Measurements from ENCODE around the gene POLH.
A peak's percentile ranks its signal among the peaks of the same experiment; 100 is the strongest.
"Not testable (repeated sequence)": the region's sequence is repeated elsewhere in the genome, so short reads cannot be mapped to it uniquely, and the experiment has no call there.

POLH gene

GRCh38 chr6:43644940-43645612 is 69.1 kb downstream of the POLH start, which contains the start of gene RSPH9:
RSPH9 (plus strand) TSS chr6:43645036; CDS start chr6:43645099, 63 bp downstream.
- peak; percentile 65 for DNase-seq (ENCODE audit: insufficient read length, low spot score)
- TF ChIP-seq SPI1 (IDR thresholded peaks at IDR 0.05; ENCODE audit: low read depth, low read length): no peak
- peak; percentile 26 for FAIRE-seq

GRCh38 chr6:43645613-43645964 is 69.6 kb downstream of the POLH start:
- TF ChIP-seq SPI1 (IDR thresholded peaks at IDR 0.05; ENCODE audit: low read depth, low read length): no peak
- TF ChIP-seq PAX5 (IDR thresholded peaks at IDR 0.05; ENCODE audit: insufficient read depth, low read length, severe bottlenecking): no peak
- no peak for TF ChIP-seq POU2F2 (IDR thresholded peaks at IDR 0.05; ENCODE audit: low read depth, low read length)
- TF ChIP-seq POLR2AphosphoS5 (IDR thresholded peaks at IDR 0.05; ENCODE audit: low read depth, low read length): no peak
- no peak for TF ChIP-seq TAF1 (IDR thresholded peaks at IDR 0.05; ENCODE audit: low read depth, low read length)
- no peak for TF ChIP-seq POLR2A (IDR thresholded peaks at IDR 0.05; ENCODE audit: low read depth, low read length)
- no peak for DNase-seq (ENCODE audit: insufficient read length, low spot score)
- no peak for FAIRE-seq

DNA sequence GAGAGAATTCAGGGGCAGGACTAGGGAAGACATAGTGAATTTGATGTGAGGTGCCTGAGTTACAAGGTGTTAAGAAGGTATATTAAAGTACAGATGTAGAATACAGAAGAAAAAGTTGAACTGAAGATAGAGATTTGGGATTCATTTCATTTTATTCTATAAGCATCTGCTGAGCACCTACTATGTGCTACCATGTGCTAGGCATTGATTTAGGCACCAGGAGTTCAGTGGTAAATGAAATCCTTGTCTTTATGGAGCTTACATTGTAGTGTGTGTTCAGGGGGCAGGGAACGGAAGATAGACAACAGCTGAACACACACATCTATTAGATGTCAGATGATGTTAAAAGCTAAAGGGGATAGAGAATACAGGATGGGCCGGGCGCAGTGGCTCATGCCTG is 71.6 kb downstream of the POLH start:
- FAIRE-seq: no peak
- no peak for DNase-seq (ENCODE audit: insufficient read length, low spot score)

DNA sequence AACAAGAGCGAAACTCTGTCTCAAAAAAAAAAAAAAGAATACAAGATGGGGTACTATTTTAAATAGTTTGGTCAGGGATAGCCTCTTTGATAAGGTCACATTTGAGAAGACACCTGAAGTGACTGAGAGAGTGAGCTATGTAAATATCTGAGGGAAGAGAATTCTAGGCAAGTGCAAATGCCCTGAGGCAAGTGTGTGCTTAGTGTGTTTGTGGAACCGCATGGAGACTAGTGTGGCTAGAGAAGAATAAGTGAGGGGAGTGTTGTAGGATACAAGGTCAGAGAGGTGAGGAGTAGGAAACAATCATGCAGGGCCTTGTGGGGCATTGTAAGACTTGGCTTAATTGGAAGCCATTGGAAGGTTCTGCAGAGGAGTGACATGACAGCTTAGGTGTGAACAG is 72.3 kb downstream of the POLH start:
- FAIRE-seq: no peak
- DNase-seq (ENCODE audit: insufficient read length, low spot score): no peak
- TF ChIP-seq PAX5 (IDR thresholded peaks at IDR 0.05; ENCODE audit: insufficient read depth, low read length, severe bottlenecking) (no peak), POLR2AphosphoS5 (IDR thresholded peaks at IDR 0.05; ENCODE audit: low read depth, low read length) (no peak), POLR2A (IDR thresholded peaks at IDR 0.05; ENCODE audit: low read depth, low read length) (no peak), SPI1 (IDR thresholded peaks at IDR 0.05; ENCODE audit: low read depth, low read length) (no peak), TAF1 (IDR thresholded peaks at IDR 0.05; ENCODE audit: low read depth, low read length) (no peak), POU2F2 (IDR thresholded peaks at IDR 0.05; ENCODE audit: low read depth, low read length) (no peak)

More for the DNA sequence above, 71.6 kb downstream of the POLH start:
- TF ChIP-seq POLR2AphosphoS5 (IDR thresholded peaks at IDR 0.05; ENCODE audit: low read depth, low read length) (no peak), TAF1 (IDR thresholded peaks at IDR 0.05; ENCODE audit: low read depth, low read length) (no peak), SPI1 (IDR thresholded peaks at IDR 0.05; ENCODE audit: low read depth, low read length) (no peak), POLR2A (IDR thresholded peaks at IDR 0.05; ENCODE audit: low read depth, low read length) (no peak), PAX5 (IDR thresholded peaks at IDR 0.05; ENCODE audit: insufficient read depth, low read length, severe bottlenecking) (no peak), POU2F2 (IDR thresholded peaks at IDR 0.05; ENCODE audit: low read depth, low read length) (no peak)

- FAIRE-seq; DNase-seq (ENCODE audit: insufficient read length, low spot score): not testable (repeated sequence)
Measured at GRCh38 chr6:43652822-43653221, 76.8 kb downstream of the POLH start.

- TF ChIP-seq POLR2A (IDR thresholded peaks at IDR 0.05; ENCODE audit: low read depth, low read length) (no peak), POU2F2 (IDR thresholded peaks at IDR 0.05; ENCODE audit: low read depth, low read length) (no peak), POLR2AphosphoS5 (IDR thresholded peaks at IDR 0.05; ENCODE audit: low read depth, low read length) (no peak), SPI1 (IDR thresholded peaks at IDR 0.05; ENCODE audit: low read depth, low read length) (no peak), PAX5 (IDR thresholded peaks at IDR 0.05; ENCODE audit: insufficient read depth, low read length, severe bottlenecking) (no peak), TAF1 (IDR thresholded peaks at IDR 0.05; ENCODE audit: low read depth, low read length) (no peak)
- FAIRE-seq: no peak
- DNase-seq (ENCODE audit: insufficient read length, low spot score): no peak
Measured at GRCh38 chr6:43657221-43657802, 81.3 kb downstream of the POLH start.

DNA sequence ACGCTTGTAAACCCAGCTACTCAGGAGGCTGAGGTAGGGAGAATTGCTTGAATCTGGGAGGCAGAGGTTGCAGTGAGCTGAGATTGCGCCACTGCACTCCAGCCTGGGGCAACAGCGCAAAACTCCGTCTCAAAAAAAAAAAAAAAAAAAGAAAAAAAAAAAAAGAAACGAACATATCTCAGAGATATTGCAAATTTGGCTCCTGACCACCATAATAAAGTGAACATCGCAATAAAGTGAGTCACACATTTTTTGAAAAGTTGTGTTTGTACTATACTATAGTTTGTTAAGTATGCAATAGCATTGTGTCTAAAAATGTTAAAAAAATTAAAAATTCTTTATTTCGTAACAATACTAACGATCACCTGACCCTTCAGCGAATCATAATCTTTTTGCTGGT is 82.2 kb downstream of the POLH start:
- no peak for TF ChIP-seq PAX5 (IDR thresholded peaks at IDR 0.05; ENCODE audit: insufficient read depth, low read length, severe bottlenecking)
- TF ChIP-seq POLR2A (IDR thresholded peaks at IDR 0.05; ENCODE audit: low read depth, low read length): no peak
- no peak for TF ChIP-seq POU2F2 (IDR thresholded peaks at IDR 0.05; ENCODE audit: low read depth, low read length)
- TF ChIP-seq TAF1 (IDR thresholded peaks at IDR 0.05; ENCODE audit: low read depth, low read length): no peak
- no peak for TF ChIP-seq SPI1 (IDR thresholded peaks at IDR 0.05; ENCODE audit: low read depth, low read length)
- no peak for TF ChIP-seq POLR2AphosphoS5 (IDR thresholded peaks at IDR 0.05; ENCODE audit: low read depth, low read length)
- FAIRE-seq: no peak
- DNase-seq (ENCODE audit: insufficient read length, low spot score): no peak

- DNase-seq (ENCODE audit: insufficient read length, low spot score); FAIRE-seq: not testable (repeated sequence)
Measured at GRCh38 chr6:43662948-43663347, 87.0 kb downstream of the POLH start.

Data from GM12891 (cell line).